HG03097 (cell line): ENCODE results near the gene TAC4.

Source experiments
- ATAC-seq: cut with Tn5 transposase; IDR thresholded peaks from one replicate; pipeline ENCODE4 v1.9.1; 2021; ENCODE audit not compliant: unreplicated experiment, low FRiP score

Gene TAC4

DNA sequence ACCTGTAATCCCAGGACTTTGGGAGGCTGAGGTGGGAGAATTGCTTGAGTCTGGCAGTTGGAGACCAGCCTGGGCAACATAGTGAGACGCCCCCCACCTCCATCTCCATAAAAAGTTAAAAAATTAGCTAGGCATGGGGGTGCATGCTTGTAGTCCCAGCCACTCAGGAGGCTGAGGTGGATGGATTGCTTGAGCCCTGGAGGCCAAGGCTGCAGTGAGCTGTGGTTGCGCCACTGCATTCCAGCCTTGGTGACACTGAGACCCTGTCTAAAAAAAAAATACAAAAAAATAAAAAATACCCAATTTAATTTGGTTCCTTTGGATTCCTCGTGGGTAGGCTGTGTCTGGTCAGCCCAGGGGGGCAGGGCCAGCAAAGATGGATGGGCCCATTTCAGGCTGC, 26.1 kb upstream of the TAC4 start:
- no peak for ATAC-seq

DNA sequence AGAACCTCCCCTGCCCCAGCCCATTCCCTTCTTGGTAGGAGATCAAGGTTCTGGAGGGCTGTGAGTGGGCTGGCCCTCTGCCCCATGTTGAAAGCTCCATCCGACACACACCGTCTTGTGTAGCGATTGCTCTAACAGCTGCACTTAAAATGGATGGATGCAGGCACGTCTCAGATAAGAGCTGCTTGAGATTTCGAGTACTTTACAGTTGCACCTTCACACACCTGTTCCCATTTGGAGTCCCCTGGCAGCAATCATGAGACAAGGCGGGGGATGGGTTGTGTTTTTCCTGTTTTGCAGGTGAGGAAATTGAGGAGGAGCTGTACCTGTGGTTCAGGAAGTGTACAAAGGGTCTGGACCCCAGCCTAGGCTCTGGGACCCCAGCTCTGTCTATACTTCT, 25.6 kb upstream of the TAC4 start:
- ATAC-seq: no peak

DNA sequence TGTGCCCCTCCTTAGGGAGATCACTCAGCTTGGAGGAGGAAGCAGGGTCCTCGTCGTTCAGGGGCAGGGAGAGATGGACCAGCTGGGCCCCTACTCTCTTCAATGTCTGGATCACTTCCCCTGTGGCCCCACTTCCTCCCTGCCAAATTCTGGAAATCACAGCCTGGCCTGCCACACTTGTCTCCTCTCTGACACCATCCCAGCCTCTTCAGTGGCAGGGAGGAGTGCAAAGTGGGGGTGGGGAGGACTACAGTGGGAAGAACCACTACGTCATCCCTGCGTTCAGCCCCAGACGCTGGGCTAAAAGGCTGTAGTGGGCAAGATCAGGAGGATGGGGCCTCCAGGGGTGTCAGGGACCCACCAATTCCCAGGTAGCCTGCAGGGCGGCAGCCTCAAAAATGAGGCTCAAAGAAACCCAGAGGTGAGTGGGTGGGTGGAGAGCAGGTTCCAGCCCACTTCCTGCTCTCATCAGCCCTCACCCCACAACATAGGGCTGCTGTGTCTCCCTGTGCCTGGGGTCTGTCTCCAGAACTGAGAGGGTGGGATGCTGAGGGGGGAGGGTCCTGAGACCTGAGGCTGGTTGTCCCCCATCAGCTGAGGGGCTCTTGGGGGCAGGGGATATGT, 25.0 kb upstream of the TAC4 start:
- no peak for ATAC-seq

DNA sequence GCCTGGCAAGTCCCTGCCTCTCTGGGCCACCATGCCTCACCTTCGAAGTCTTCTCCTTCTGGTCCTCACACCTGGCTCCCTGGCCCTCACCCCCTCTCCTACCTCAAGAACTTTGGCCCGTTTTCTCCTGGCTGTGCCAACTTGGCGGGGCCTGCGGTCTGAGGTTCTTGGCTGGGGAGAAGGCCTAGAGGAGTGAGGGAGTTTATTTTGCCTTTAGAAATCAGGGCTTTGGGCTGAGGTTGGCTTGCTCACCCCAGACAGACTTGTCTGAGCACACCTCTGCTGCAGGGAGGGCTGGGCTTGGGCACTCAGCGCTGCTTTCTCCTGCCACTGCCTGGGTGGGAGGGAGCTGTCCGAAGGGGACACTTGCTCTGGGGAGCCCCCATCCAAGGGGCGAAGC, 23.3 kb upstream of the TAC4 start:
- no peak for ATAC-seq

DNA sequence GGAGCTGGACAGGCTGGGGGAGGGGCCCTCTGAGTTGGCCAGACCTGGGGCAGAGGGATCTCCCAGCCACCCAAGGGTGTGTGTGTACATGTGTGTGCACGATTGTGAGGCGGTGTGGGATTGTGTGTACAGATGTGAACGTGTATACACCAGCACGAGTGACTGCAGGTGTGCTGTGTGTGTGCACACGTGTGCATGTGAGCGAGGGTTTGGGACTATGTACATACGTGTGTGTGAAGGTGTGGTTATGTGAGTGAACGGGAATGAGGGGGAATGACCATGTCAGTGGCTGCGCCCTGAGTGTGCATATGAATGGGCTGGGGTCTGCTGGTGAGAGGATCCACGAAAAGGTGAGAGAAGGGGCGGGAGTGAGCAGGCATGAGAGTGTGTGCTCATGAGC, 22.4 kb upstream of the TAC4 start:
- ATAC-seq: no peak

DNA sequence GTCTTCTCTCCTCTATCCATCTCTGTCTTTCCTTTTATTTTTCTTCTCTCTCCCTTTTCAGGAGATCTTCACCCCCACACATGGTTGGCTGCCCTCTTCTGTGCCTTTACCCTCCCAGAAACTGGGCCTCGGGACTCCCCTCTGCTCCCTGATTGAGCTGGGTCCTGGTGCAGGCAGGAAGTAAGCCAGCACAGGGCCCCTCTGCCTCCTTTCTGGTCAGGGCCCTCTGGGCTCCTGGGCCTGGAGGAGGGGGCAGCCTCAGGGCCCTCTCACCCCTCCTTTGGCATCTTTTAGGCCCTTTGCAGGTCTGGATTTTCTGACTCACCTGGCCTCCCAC, 21.1 kb upstream of the TAC4 start:
- ATAC-seq: no peak

DNA sequence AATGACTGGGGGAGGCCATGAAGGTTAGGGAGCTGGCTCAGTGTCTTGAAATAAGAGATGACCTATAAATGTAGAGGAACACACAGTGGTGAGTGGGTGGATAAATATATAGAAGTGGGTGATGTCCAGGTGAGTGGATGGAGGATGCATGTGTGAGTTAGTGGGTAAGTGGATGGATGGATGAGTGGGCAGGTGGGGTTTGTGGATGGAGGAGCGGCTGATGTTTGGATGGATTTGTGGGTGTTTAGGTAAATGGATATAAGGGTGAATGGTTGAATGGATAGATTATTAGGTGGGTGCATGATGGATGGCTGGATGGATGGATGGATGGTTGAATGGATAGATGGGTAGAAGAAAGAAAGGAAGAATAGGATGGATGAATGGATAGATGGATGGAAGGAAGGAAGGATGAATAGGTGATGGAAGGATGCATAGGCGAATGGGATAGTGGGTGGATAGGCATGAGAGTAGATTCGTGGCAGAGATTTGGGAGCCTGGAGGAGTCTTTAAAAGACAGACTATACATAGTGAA, 19.1 kb upstream of the TAC4 start:
- ATAC-seq: no peak

DNA sequence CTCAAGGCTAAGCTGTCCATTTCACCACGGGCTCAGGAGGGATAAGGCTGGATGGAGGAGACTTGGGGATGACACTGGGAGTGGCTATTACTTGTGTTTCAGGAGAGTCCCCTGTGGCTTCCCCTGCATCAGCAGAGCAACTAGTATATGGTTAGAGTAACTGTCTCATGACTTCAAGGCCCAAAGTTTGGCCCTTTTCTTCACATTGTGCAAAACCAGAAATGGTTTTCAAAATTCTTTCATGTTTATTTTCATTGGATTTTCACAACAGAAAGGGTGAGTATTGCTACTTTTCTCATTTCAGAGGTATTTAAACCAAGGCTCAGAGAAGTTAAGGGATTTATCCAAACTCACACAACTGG, 18.1 kb upstream of the TAC4 start:
- ATAC-seq: no peak

DNA sequence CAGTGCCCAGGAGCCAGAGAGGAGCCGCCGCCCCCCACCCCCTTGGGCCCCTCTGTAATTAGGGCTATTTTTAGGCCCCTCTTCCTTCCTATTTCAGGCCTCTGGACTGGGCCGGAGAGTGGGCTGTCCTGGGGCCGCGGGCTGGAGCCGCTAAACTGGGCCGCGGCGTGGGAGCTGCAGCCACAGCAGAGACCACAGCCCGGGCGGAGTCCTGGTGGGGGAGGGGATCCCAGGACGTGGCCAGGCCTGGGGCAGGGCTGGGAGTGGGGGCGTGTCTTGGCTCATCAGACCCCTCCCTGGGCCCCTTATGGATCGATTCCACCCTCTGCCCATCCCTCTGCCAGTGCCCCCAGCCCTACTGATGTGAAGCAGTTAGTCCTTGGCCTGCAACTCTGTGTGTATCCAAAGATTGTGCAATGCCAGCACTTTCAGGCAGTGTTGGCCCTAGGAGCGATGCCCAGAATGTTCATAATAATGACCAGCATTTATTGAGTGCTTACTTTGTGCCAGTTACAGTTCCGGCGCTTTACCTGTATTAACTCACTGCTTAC, 15.0 kb upstream of the TAC4 start:
- no peak for ATAC-seq

DNA sequence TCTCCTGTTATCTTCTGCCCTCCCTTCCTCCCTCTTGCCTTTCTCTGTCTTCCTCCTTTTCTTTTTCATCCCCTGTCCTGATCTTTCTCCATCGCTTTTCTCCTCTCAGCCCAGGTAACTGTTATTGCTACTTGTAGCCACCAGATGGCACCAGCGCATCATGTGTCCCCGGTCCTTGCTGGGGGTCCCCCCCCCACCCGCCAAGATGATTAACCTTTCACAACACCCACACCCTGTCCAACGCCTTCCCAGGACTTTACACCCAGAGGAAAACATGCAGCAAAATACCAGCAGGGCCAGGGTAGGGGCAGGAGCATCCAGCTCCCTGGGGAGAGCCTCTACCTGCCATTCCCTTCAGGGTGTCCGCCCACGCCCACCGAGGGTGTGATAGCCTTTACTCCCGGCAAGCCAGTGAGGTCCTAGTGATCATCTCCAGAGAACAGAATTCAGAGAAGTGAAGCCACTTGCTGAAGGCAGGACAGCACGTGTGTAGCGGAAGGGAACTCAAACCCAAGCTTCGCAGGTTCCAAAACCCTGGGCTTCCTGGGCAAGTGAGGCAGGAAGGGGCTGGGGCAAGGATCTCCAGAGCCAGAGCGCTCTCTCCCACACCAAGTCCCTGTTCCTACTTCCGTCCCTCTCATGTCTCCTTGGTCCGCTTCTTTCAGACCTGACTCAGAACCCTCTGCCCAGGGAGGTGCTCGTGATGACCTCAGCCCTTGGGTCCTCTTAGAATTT, 13.4 kb upstream of the TAC4 start:
- no peak for ATAC-seq

DNA sequence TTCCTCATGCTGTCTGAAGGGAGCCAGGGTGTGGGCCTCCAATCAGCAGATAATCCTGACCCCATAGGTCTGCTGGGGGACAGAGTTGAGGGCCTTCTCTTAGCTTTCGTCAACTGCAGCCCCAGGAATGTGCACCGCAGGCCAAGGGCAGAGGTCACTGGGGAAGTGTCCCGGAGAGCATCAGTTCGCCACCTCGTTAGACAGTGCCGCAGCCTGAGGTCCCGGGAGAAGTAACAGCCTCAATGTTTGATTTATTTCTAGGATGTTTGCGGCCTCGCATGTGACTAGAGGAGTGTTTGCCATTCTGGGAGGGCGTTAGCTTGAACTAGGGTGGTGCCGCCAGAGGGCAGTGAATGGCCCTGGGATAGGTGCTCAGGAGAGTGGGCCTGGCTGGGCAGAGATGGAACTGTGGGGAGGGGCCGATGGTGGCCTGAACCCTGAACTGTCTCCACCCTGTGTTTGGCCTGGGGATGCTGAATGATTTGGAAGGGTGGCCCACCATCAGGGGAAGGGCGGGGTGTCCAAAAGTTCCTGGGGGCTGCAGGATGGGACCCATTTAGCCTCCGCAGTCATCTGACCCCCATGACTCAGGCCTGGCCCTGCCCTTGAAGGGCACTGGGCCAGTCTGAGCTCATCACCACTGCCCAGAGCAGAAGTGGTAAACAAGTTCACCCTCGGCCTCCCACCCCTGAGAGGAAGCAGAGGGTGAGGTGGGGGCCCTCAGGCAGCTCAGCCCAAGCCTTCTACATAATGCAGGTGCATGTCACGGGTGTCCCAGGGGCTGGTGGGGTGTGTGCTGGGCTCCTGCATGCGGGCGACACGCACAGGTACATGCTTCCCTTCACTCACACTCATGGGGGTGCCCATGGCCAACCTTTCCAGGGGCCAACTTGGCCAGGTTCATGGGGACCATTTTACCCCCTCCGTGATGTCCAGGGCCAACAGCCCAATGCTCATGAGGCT, 12.4 kb upstream of the TAC4 start:
- ATAC-seq: no peak

DNA sequence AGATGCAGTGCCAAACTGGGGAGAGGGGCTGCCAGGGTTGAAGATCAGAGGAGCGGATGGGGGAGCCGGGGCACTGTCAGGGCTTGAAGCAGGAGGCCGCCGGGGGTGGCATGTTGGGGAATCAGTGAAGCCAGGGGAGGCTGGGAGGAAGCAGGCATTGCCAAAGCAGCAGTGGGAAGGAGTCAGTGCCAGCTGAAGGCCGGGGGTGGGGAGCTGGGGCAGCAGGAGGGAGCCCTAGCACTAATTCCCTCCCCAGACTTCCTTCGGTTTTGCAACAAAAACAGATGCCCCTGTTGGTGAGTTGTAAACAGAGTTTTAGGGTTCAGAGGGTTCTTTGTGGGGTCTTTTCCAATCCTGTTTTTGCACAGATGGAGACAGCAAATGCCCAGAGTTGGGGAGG, 10.9 kb upstream of the TAC4 start:
- no peak for ATAC-seq

DNA sequence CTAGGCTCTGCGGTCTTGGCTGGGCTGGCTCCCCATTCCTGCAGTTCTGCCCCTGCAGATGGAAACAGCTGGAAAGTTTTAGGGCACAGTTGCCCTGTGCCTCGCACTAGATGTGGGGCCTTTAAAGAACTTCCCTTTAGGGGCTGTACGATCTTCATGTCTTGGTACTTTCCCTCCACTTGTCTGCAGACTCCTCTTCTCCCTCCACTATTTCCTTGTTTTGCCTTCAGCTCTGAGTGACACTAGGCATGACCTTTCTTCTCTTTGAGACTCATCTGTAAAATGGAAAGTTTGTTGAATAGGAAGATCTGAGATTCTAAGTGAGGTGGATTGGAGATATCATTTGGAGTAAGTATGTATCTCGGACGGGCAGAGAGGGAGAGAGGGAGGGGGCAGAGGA, 6.3 kb upstream of the TAC4 start:
- ATAC-seq: no peak

DNA sequence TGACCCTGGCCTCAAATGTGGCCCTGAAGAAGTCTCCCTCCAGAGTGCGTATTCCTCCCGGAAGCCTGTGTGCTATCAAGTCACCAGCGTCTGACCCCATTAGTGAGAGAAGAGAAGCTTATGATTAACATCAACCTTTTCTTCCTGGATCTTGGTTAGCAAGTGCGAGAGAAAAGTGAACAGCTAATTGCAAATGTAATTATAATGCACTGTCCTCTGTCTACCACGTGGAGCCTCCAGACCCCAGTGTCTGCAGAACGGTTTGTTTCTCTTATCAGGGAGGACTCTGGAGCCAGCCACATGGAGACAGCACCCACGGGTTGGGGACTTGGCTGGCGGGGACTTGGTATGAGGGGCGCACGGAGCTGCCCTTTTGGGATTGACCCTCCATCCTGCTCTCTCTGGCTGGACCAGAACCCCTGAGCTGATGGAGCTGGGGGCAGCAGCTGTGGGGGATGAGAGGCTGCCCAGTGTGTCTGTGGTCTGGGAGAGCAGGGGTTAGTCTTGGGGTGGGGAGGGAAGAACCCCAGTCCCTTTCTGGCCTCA, 5.7 kb upstream of the TAC4 start:
- ATAC-seq: no peak

DNA sequence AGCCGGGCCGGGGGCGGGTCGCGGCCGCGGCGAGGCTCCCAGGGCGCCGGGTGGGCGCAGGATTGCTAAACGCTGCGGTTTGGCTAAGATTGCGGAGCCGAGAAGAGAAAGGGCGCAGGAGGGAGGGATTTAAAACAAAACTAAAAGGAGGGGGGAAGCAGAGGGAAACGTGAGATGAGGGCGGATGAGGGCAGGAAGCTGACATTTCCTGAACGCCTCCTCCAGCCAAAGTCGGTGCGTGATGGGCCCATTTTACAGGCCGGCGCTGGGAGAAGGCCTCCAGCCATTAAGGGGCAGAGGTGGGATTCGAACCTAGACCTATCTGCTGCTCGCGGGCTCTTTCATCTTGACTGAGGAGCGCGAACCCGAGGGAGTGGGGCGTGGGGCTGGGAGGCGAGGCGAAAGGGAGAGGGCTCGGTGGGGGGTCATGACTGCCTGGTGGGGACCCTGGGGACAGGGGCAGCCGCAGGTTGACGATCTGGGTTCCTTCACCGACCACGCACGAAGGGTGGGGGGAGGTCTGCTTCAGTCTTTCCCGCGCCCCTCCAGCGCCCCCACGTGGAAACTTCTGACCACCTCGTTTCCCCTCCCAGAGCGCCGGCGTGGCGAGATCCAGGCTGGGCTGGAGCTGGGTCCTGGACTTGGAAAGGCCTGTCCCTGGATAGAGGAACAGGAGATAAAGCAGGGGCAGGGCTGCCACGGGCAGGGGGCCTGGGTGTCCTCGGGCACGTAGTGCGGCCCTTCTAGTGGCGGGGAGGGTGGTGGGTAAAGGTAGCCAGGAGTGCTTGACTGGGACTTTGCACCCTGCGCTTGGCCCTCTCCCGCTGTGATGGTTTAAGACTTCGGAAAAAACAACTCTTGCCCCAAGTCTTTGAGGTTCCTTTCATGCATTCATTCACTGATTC, 3.8 kb upstream of the TAC4 start:
- no peak for ATAC-seq

DNA sequence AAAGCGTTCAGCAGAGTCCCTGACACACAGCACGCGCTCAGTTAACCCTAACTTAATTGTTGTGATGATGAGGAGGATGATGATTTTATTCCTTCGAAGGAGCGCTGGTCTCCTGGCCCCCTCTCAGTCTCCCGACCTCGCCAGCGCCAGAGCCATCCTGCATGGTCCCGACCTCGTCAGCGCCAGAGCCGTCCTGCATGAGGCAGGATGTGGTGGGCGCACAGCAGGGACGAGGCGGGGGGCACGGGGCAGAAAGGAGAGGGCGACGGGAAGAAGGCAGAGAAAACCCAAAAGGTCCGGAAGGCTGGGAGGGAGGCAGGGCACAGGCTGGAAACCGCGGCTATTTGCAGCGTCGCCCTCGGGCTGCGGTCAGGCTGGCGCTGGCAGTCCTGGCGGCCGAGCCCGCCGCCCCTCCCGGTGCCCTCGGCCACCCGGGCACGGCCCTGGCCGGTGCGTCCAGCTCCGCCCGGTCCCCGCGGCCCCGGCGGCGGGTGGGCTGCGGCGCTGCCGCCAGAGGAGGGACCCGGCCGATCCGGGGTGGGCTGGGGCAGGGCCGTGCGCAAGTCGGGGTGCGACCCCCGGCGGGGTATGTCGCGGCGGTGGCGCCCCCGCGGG, 3.0 kb upstream of the TAC4 start:
- ATAC-seq: no peak

DNA sequence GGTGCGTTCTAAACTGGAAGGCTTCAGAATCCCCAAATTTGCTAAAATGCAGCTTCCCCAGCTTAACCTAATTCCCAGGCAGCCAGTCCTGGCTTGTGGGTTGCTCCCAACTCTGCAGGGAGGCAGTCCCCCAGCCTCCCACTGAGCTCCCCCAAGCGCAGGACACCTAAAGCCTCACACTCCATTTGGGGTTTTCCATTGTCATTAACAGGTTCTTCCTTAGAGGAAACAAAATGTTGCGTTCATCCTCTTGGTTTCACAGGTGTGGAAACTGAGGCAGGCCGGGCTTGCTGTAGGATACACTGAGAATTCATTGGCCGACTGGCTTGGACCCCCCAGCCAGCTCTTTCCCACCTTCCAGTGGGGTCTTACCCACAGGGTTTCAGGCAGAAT, 2.3 kb upstream of the TAC4 start:
- no peak for ATAC-seq

DNA sequence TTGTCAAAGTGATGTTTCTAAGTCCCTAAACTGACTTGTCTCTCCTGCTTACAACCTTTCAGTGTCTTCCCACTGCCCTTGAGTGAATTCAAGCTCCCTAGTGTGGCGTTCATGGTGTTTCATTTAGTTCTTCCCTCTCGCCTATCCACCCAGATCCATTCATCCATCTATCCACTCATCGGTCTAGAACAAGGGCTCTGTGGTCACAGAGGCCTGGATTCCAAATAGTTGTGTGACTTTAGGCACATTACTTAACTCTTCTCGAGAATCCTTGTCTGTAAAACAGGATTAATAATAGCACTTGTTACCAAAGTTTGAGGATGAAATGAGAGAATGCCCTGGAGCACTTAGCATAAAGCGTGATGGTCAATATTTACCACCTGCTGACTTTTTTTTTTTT, 870 bp upstream of the TAC4 start:
- no peak for ATAC-seq

DNA sequence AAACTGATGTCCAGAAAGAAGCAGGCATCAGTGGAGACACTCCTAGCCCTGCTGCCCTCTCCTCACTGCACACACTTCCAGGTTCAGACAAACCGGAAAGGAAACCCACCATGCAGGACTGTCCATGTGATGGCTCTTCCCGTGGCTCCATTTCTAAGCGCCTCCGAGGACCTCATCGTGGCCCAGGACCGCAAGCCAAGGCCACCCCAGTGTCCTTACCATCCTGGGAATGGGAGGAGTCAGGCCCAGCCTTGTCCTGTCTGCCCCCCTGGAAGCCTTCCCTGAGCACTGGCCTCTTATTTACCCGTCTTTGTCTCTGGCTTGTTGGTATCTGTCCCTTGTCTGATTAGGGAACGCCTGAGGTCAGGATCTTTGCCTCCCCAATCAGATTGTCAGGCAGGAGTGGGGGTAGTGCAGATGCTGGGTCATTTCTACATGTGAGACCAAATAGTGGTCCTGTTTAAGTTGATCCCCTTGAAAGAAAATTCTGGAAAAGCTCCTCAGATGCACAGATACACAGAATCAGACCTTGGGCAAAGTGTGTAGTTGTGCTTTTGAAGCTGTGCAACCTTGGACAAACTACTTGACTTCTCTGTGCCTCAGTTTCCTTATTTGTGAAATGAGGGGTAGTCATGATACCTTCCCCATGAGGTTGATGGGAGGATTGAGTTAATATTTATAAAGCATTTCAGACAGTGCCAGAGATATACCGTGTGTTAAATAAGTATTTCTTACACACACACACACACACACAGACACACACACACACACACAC, 744 bp downstream of the TAC4 start:
- no peak for ATAC-seq
